ENCODE results near the gene CAMSAP1.

- TF ChIP-seq, protein P1, sequence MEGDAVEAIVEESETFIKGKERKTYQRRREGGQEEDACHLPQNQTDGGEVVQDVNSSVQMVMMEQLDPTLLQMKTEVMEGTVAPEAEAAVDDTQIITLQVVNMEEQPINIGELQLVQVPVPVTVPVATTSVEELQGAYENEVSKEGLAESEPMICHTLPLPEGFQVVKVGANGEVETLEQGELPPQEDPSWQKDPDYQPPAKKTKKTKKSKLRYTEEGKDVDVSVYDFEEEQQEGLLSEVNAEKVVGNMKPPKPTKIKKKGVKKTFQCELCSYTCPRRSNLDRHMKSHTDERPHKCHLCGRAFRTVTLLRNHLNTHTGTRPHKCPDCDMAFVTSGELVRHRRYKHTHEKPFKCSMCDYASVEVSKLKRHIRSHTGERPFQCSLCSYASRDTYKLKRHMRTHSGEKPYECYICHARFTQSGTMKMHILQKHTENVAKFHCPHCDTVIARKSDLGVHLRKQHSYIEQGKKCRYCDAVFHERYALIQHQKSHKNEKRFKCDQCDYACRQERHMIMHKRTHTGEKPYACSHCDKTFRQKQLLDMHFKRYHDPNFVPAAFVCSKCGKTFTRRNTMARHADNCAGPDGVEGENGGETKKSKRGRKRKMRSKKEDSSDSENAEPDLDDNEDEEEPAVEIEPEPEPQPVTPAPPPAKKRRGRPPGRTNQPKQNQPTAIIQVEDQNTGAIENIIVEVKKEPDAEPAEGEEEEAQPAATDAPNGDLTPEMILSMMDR (conservative IDR thresholded peaks at IDR 0.05; ENCODE audit: low read length): no peak
- no peak for TF ChIP-seq EZH2phosphoT487 (IDR thresholded peaks at IDR 0.05; ENCODE audit: borderline replicate concordance, low read depth, low read length)
These were observed 10.7 kb downstream of the CAMSAP1 start for GRCh38 chr9:135896626-135897025.

Data from OCI-LY7 (cell line).